IMR-90 (cell line): ENCODE data around the gene IL18BP. TPM values are rescaled to one million over a fixed set of nuclear protein-coding genes. Genes with fewer than 3 reads are reported as not detected.

ENCODE experiments used
- ATAC-seq: fragments of 200-7000 bp; cut with Tn5 transposase; 2 replicates; pipeline ENCODE4 v1.9.1; 2020; ENCODE audit warnings: low read depth, mild to moderate bottlenecking, moderate library complexity
- BruUV-seq: library from RNA; stranded (reverse); fragments of 400-500 nt; replicated peaks from 2 replicates; lab custom pipeline; 2021; lab: Mats Ljungman, UMichigan
- CTCF ChIA-PET: fragments of 300-600 bp; formaldehyde crosslinking; extraction: SDS; loops from one replicate; lab custom pipeline; 2021; ENCODE audit warnings: antibody characterized with exemption; lab: Yijun Ruan, JAX
- POLR2A ChIA-PET: fragments of 300-600 bp; sonication (Branson Sonifier 250); formaldehyde crosslinking; loops from one replicate; lab custom pipeline; 2022; ENCODE audit warnings: antibody characterized with exemption; ENCODE audit not compliant: unreplicated experiment; lab: Charles Lee
- DNase-seq: peaks from one replicate; pipeline ENCODE4 v3.0.0; 2013
- H2AFZ ChIP-seq: replicated peaks from 2 replicates; pipeline ENCODE3; 2013; ENCODE audit warnings: low read length, mild to moderate bottlenecking; ENCODE audit not compliant: poor library complexity
- H2AK5ac ChIP-seq: 2 replicates; pipeline ENCODE4 v1.6.1; 2013; ENCODE audit warnings: low read depth, low read length, inconsistent platforms
- H2AK9ac ChIP-seq: replicated peaks from 2 replicates; pipeline ENCODE3; 2013; ENCODE audit warnings: mild to moderate bottlenecking, low read depth, low read length, moderate library complexity; ENCODE audit not compliant: poor library complexity
- H2BK120ac ChIP-seq: 2 replicates; pipeline ENCODE4 v1.6.1; 2013; ENCODE audit warnings: low read depth, low read length, inconsistent platforms
- H2BK15ac ChIP-seq: 3 replicates; pipeline ENCODE4 v1.6.1; 2013; ENCODE audit warnings: low read depth, low read length, inconsistent platforms
- H2BK20ac ChIP-seq: 2 replicates; pipeline ENCODE4 v1.6.1; 2013; ENCODE audit warnings: low read depth, mild to moderate bottlenecking, inconsistent platforms, low read length, moderate library complexity
- H2BK5ac ChIP-seq: 2 replicates; pipeline ENCODE4 v1.6.1; 2013; ENCODE audit warnings: mild to moderate bottlenecking, low read depth, low read length, inconsistent platforms; ENCODE audit not compliant: poor library complexity, severe bottlenecking
- H3K14ac ChIP-seq: replicated peaks from 2 replicates; pipeline ENCODE4 v1.6.1; 2013; ENCODE audit warnings: low read depth, low read length, inconsistent platforms
- H3K18ac ChIP-seq: 2 replicates; pipeline ENCODE4 v1.6.1; 2013; ENCODE audit warnings: low read depth, low read length, control low read depth
- H3K23ac ChIP-seq: 2 replicates; pipeline ENCODE4 v1.6.1; 2013; ENCODE audit warnings: low read depth, low read length, inconsistent platforms
- H3K27ac ChIP-seq: 2 replicates; pipeline ENCODE4 v1.5.1; 2013; ENCODE audit warnings: mild to moderate bottlenecking, control low read depth, low read length; ENCODE audit not compliant: insufficient read depth
- H3K27me3 ChIP-seq: 2 replicates; pipeline ENCODE4 v1.6.1; 2013; ENCODE audit warnings: low read length; ENCODE audit not compliant: control insufficient read depth, insufficient read depth
- H3K36me3 ChIP-seq: 2 replicates; pipeline ENCODE4 v1.6.1; 2013; ENCODE audit warnings: low read length, mixed read lengths; ENCODE audit not compliant: control insufficient read depth, insufficient read depth
- H3K4ac ChIP-seq: 2 replicates; pipeline ENCODE4 v1.6.1; 2013; ENCODE audit warnings: low read depth, low read length, inconsistent platforms
- H3K4me1 ChIP-seq: 2 replicates; pipeline ENCODE4 v1.6.1; 2013; ENCODE audit warnings: low read length, mixed read lengths; ENCODE audit not compliant: control insufficient read depth, insufficient read depth
- H3K4me2 ChIP-seq: 2 replicates; pipeline ENCODE4 v1.6.1; 2013; ENCODE audit warnings: low read depth, mild to moderate bottlenecking, control low read depth, low read length, moderate library complexity
- H3K4me3 ChIP-seq: 2 replicates; pipeline ENCODE4 v1.5.1; 2013; ENCODE audit warnings: low read depth, mild to moderate bottlenecking, control low read depth, low read length, moderate library complexity; ENCODE audit not compliant: insufficient read depth
- H3K56ac ChIP-seq: 2 replicates; pipeline ENCODE4 v1.6.1; 2013; ENCODE audit warnings: low read length, inconsistent platforms; ENCODE audit not compliant: insufficient read depth; ENCODE audit errors: extremely low read depth
- H3K79me1 ChIP-seq, 2 experiments: 2 replicates each; pipeline ENCODE4 v1.6.1; 2013; ENCODE audit warnings: low read length in 2 of 2, inconsistent platforms in 1 of 2, low read depth in 1 of 2
- H3K9ac ChIP-seq: 2 replicates; pipeline ENCODE4 v1.6.1; 2013; ENCODE audit warnings: low read depth, low read length, control low read depth
- H3K9me1 ChIP-seq: 2 replicates; pipeline ENCODE4 v1.6.1; 2013; ENCODE audit warnings: low read length, inconsistent platforms; ENCODE audit not compliant: insufficient read depth
- H3K9me3 ChIP-seq: 2 replicates; pipeline ENCODE4 v1.6.1; 2013; ENCODE audit warnings: low read length; ENCODE audit not compliant: control insufficient read depth, insufficient read depth
- H4K20me1 ChIP-seq: 2 replicates; pipeline ENCODE4 v1.6.1; 2013; ENCODE audit warnings: low read length, inconsistent platforms; ENCODE audit not compliant: insufficient read depth
- H4K5ac ChIP-seq: 2 replicates; pipeline ENCODE4 v1.6.1; 2013; ENCODE audit warnings: mild to moderate bottlenecking, low read depth, low read length, control low read depth
- H4K8ac ChIP-seq, 2 experiments: 2 replicates each; pipeline ENCODE4 v1.6.1; 2013; ENCODE audit warnings: low read depth in 2 of 2, low read length in 2 of 2, control low read depth in 1 of 2, inconsistent platforms in 1 of 2
- H4K91ac ChIP-seq: 2 replicates; pipeline ENCODE4 v1.6.1; 2013; ENCODE audit warnings: low read depth, low read length, inconsistent platforms; ENCODE audit not compliant: insufficient read depth
- CHD1 ChIP-seq: IDR thresholded peaks from 2 replicates; pipeline ENCODE4 v1.6.1; 2012; ENCODE audit warnings: low read depth, low read length, improper control_type of control experiment
- MAFK ChIP-seq: IDR thresholded peaks from 2 replicates; pipeline ENCODE4 v1.6.1; 2012; ENCODE audit warnings: low read depth, low read length, improper control_type of control experiment
- MAZ ChIP-seq: IDR thresholded peaks from 2 replicates; pipeline ENCODE4 v1.6.1; 2012; ENCODE audit warnings: low read depth, mild to moderate bottlenecking, low read length, improper control_type of control experiment, moderate library complexity, borderline replicate concordance
- NFE2L2 ChIP-seq: fragments of 150-350 bp; IDR thresholded peaks from 2 replicates; pipeline ENCODE4 v1.6.1; 2016; ENCODE audit warnings: low read depth, mild to moderate bottlenecking, low read length
- RCOR1 ChIP-seq: IDR thresholded peaks from 2 replicates; pipeline ENCODE4 v1.6.1; 2012; ENCODE audit warnings: mild to moderate bottlenecking, low read length, improper control_type of control experiment; ENCODE audit not compliant: insufficient replicate concordance
- SMC3 ChIP-seq: fragments of 150-350 bp; IDR thresholded peaks from 2 replicates; pipeline ENCODE4 v1.6.1; 2016; ENCODE audit warnings: low read depth, mild to moderate bottlenecking, antibody characterized with exemption, low read length, moderate library complexity
- WGBS, 2 experiments: methylation state at CpG; one replicate each; pipeline versions ENCODE4 v1.1.5 to v1.1.7; 2013; ENCODE audit warnings: missing lambda C conversion rate in 2 of 2; ENCODE audit not compliant: insufficient read length in 1 of 2; ENCODE audit errors: extremely low coverage in 2 of 2; 5-methylcytosine and 5-hydroxymethylcytosine counted together
- dilution Hi-C: fragments of 300-500 bp; cut with HindIII; formaldehyde crosslinking; loops from one replicate; pipeline ENCODE4 v1.14.3; 2018; ENCODE audit warnings: low sequenced_read_pairs; ENCODE audit not compliant: unreplicated experiment
- in situ Hi-C: fragments of 300-500 bp; cut with MboI; formaldehyde crosslinking; loops from 3 replicates; pipeline ENCODE4 v1.14.3; 2019; ENCODE audit warnings: low sequenced_read_pairs, inconsistent platforms, mixed read lengths
- intact Hi-C: fragments of 100-400 bp; cut with micrococcal nuclease; formaldehyde crosslinking; loops from 2 replicates; pipeline ENCODE4 v1.10.0; 2022
- polyA plus RNA-seq, 3 experiments: library from polyadenylated mRNA; depleted of rRNA; stranded (reverse); fragments of >200 nt; gene quantifications; 2 replicates each; pipeline ENCODE4 v1.2.3, GENCODE V29; 2012; ENCODE audit warnings: low replicate concordance in 1 of 3
- total RNA-seq: library from RNA; depleted of rRNA; stranded (reverse); fragments of >200 nt; gene quantifications from 2 replicates; pipeline ENCODE4 v1.2.3, GENCODE V29; 2012
- TF ChIP-seq, protein P1 (sequence below): fragments of 150-350 bp; IDR thresholded peaks from 2 replicates; pipeline ENCODE4 v1.6.1; 2017; ENCODE audit warnings: mild to moderate bottlenecking, antibody characterized with exemption, low read length, low read depth
- TF ChIP-seq, protein P2 (sequence below): fragments of 150-350 bp; IDR thresholded peaks from 2 replicates; pipeline ENCODE4 v1.6.1; 2016; ENCODE audit warnings: low read depth, mild to moderate bottlenecking, low read length, moderate library complexity, borderline replicate concordance
- TF ChIP-seq, protein P3 (sequence below): conservative IDR thresholded peaks from 2 replicates; pipeline ENCODE4 v1.5.1; 2012; ENCODE audit warnings: mild to moderate bottlenecking, low read depth, low read length, improper control_type of control experiment

Gene IL18BP
- total and polyA plus RNA-seq, 2 of the 4 experiments (the other 2 are of a cell fraction): 0.90 to 3.2 TPM

DNA sequence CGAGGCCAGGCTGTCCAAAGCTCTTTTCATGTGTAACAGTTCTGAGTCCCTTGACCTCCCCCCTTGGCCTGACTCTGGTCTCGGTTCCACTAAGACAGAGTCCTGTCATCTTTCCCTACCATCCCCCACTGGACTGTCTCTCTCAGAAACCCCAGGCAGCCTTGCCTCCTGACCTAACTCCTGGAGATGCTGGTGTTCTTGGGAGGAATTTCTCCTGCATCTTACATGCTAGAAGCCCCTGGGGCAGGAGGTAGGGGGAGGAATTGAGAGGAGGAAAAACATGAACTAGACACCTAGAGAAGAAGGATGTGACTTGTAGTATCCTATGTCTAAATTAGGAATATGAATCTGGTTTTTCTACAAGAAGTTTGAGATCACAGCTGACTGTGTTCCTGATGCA is 648 bp upstream of the IL18BP start:
- Histone ChIP-seq H3K4me2 (no peak overlapping the region), H4K91ac (no peak overlapping the region), H4K5ac (no peak overlapping the region), H3K79me1 (peaks cover 2 to 21% of the 10 kb centered on the region in 2 experiments; a peak in 2 of 4 replicates), H2AFZ (no peak overlapping the region), H3K18ac (no peak overlapping the region), H2BK15ac (no peak overlapping the region), H4K20me1 (peaks cover 18% of the 10 kb centered on the region), H2AK5ac (no peak overlapping the region), H2BK5ac (no peak overlapping the region), H2BK120ac (no peak overlapping the region), H3K4ac (no peak overlapping the region), H3K9me3 (no peaks in the 10 kb centered on the region), H4K8ac (no peak overlapping the region), H2AK9ac (no peak overlapping the region), H3K56ac (no peak overlapping the region), H3K4me1 (peaks cover 6% of the 10 kb centered on the region), H3K4me3 (no peak overlapping the region), H3K9ac (no peak overlapping the region), H3K9me1 (peaks cover 14% of the 10 kb centered on the region), H3K27me3 (no peaks in the 10 kb centered on the region), H2BK20ac (no peak overlapping the region), H3K14ac (no peak overlapping the region), H3K27ac (no peak overlapping the region), H3K23ac (no peak overlapping the region), H3K36me3 (peaks cover 30% of the 10 kb centered on the region)
- no peak for ATAC-seq
- dilution Hi-C loops: no loop called here
- TF ChIP-seq, protein P1, sequence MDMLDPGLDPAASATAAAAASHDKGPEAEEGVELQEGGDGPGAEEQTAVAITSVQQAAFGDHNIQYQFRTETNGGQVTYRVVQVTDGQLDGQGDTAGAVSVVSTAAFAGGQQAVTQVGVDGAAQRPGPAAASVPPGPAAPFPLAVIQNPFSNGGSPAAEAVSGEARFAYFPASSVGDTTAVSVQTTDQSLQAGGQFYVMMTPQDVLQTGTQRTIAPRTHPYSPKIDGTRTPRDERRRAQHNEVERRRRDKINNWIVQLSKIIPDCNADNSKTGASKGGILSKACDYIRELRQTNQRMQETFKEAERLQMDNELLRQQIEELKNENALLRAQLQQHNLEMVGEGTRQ: no peak
- TF ChIP-seq MAZ (no peak), NFE2L2 (no peak), SMC3 (no peak), RCOR1 (no peak), MAFK (no peak), CHD1 (no peak)
- TF ChIP-seq, protein P2, sequence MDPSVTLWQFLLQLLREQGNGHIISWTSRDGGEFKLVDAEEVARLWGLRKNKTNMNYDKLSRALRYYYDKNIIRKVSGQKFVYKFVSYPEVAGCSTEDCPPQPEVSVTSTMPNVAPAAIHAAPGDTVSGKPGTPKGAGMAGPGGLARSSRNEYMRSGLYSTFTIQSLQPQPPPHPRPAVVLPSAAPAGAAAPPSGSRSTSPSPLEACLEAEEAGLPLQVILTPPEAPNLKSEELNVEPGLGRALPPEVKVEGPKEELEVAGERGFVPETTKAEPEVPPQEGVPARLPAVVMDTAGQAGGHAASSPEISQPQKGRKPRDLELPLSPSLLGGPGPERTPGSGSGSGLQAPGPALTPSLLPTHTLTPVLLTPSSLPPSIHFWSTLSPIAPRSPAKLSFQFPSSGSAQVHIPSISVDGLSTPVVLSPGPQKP: no peak
- TF ChIP-seq, protein P3, sequence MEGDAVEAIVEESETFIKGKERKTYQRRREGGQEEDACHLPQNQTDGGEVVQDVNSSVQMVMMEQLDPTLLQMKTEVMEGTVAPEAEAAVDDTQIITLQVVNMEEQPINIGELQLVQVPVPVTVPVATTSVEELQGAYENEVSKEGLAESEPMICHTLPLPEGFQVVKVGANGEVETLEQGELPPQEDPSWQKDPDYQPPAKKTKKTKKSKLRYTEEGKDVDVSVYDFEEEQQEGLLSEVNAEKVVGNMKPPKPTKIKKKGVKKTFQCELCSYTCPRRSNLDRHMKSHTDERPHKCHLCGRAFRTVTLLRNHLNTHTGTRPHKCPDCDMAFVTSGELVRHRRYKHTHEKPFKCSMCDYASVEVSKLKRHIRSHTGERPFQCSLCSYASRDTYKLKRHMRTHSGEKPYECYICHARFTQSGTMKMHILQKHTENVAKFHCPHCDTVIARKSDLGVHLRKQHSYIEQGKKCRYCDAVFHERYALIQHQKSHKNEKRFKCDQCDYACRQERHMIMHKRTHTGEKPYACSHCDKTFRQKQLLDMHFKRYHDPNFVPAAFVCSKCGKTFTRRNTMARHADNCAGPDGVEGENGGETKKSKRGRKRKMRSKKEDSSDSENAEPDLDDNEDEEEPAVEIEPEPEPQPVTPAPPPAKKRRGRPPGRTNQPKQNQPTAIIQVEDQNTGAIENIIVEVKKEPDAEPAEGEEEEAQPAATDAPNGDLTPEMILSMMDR: no peak
- in situ Hi-C loops: no loop called here
- CTCF ChIA-PET: no interaction called here
- DNase-seq: no peak
- no TSS peak for BruUV-seq
- POLR2A ChIA-PET: no interaction called here
- WGBS, 2 experiments: no CpG with 5 or more reads among the region's 2 CpGs
- intact Hi-C loops: no loop called here
